Sigmoid colon (tissue), 7 donors: ENCODE measurements around the gene EGFLAM. TPM values are rescaled to one million over a fixed set of nuclear protein-coding genes. Genes with fewer than 3 reads are reported as not detected.

ENCODE experiments used
- DNase-seq: peaks from one replicate; pipeline ENCODE4 v3.0.0-alpha.2; 2019
- H3K27ac ChIP-seq, 4 donors: fragments of 200-600 bp; sonication (generic); one replicate each; pipeline ENCODE4 v1.5.1; 2016 to 2019; ENCODE audit warnings: mild to moderate bottlenecking in 1 of 4
- H3K27me3 ChIP-seq, 3 donors: fragments of 200-600 bp; sonication (generic); one replicate each; pipeline ENCODE4 v1.5.1; 2019; ENCODE audit warnings: mild to moderate bottlenecking in 1 of 3
- H3K36me3 ChIP-seq, 4 donors: fragments of 200-600 bp; sonication (generic); one replicate each; pipeline ENCODE4 v1.5.1; 2016 to 2019
- H3K4me1 ChIP-seq, 4 donors: fragments of 200-600 bp; sonication (generic); one replicate each; pipeline ENCODE4 v1.5.1; 2017 to 2019
- H3K4me3 ChIP-seq, 4 donors: fragments of 200-600 bp; sonication (generic); one replicate each; pipeline ENCODE4 v1.5.1; 2017 to 2019; ENCODE audit warnings: mild to moderate bottlenecking in 2 of 4, moderate library complexity in 1 of 4
- H3K9me3 ChIP-seq, 4 donors: fragments of 200-600 bp in 3 of 4; sonication (generic) in 3 of 4; one replicate each; pipeline versions ENCODE4 v1.5.1 to v1.6.1; 2013 to 2019
- CTCF ChIP-seq, 4 experiments: fragments of 450-650 bp in 3 of 4; fragments of 200-600 bp in 1 of 4; IDR thresholded peaks; one replicate each; pipeline ENCODE4 v1.5.1; 2016 to 2019; ENCODE audit warnings: antibody characterized with exemption in 4 of 4, mild to moderate bottlenecking in 3 of 4, moderate library complexity in 2 of 4
- EP300 ChIP-seq, 4 donors: sonication (generic); formaldehyde crosslinking; IDR thresholded peaks; one replicate each; pipeline ENCODE4 v1.6.1; 2017; ENCODE audit warnings: antibody characterized with exemption in 4 of 4
- POLR2A ChIP-seq, 2 donors: fragments of 450-650 bp; IDR thresholded peaks; one replicate each; pipeline ENCODE4 v1.6.1; 2016; ENCODE audit warnings: antibody characterized with exemption in 2 of 2, mild to moderate bottlenecking in 2 of 2, moderate library complexity in 2 of 2
- POLR2AphosphoS5 ChIP-seq, 4 donors: sonication (generic); formaldehyde crosslinking; IDR thresholded peaks; one replicate each; pipeline ENCODE4 v1.6.1; 2017; ENCODE audit warnings: antibody characterized with exemption in 4 of 4
- WGBS, 2 donors: extraction: QIAGEN DNeasy Blood & Tissue Kit; methylation state at CpG; one replicate each; pipeline ENCODE4 v1.1.7; 2013; 5-methylcytosine and 5-hydroxymethylcytosine counted together
- intact Hi-C: fragments of 100-400 bp; cut with DNase I; formaldehyde crosslinking; loops from one replicate; pipeline ENCODE4 v1.15.1; 2023
- polyA plus RNA-seq, 3 donors: library from polyadenylated mRNA; stranded (reverse); fragments of 200-250 nt; gene quantifications; one replicate each; pipeline ENCODE4 v1.2.3, GENCODE V29; 2013
- small RNA-seq, 3 donors: library from RNA; depleted of rRNA; stranded (forward); fragments of <200 nt; gene quantifications; one replicate each; pipeline ENCODE3, GENCODE V24; 2016
- total RNA-seq, 4 donors: library from RNA; depleted of rRNA; stranded (reverse); fragments of >200 nt; gene quantifications; one replicate each; pipeline ENCODE4 v1.1.0, GENCODE V29; 2016
- donor health status: healthy with polysubstance abuse.
- donor health status: Bipolar disorder and iron deficiency.
- donor health status: healthy.

Gene EGFLAM
- total and polyA plus RNA-seq, 7 donors, result 0.46 to 5.7 (median 2.5) TPM

GRCh38 chr5:38506302-38506701, 247.9 kb downstream of the EGFLAM start:
- no peak overlapping the region for H3K27ac ChIP-seq
- no peaks in the 10 kb centered on the region for H3K4me1 ChIP-seq
- no peaks in the 10 kb centered on the region for H3K9me3 ChIP-seq
- TF ChIP-seq EP300 (IDR thresholded peaks at IDR 0.05) (no peak), POLR2AphosphoS5 (IDR thresholded peaks at IDR 0.05) (no peak), CTCF (IDR thresholded peaks at IDR 0.05) (no peak), POLR2A (IDR thresholded peaks at IDR 0.05) (no peak)
- no peak overlapping the region for H3K4me3 ChIP-seq
- DNase-seq, result no peak
- H3K36me3 ChIP-seq, result peaks cover 0 to 60% (median 2%) of the 10 kb centered on the region in 4 donors
- 68 to 86% methylated on average over 3 of the region's 3 CpGs for WGBS, 2 donors
- intact Hi-C loops, result no loop called here
- no peaks in the 10 kb centered on the region for H3K27me3 ChIP-seq

- no peak for DNase-seq
- TF ChIP-seq EP300 (IDR thresholded peaks at IDR 0.05) (no peak), CTCF (IDR thresholded peaks at IDR 0.05) (no peak), POLR2AphosphoS5 (IDR thresholded peaks at IDR 0.05) (no peak), POLR2A (IDR thresholded peaks at IDR 0.05) (no peak)
- intact Hi-C loops, result no loop called here
- Histone ChIP-seq H3K27me3 (no peaks in the 10 kb centered on the region), H3K27ac (no peak overlapping the region), H3K4me1 (no peaks in the 10 kb centered on the region), H3K4me3 (no peak overlapping the region), H3K9me3 (no peaks in the 10 kb centered on the region), H3K36me3 (peaks cover 0 to 55% (median 2%) of the 10 kb centered on the region in 4 donors)
- 69 to 87% methylated on average over 5 of the region's 5 CpGs for WGBS, 2 donors
Measured at GRCh38 chr5:38509185-38509584, 250.8 kb downstream of the EGFLAM start.

Small RNA genes within 50 kb of the gene (small RNA-seq; reads per million reads assigned to genes)
- 0 reads per million in 3 donors for gene AC091839.1
